Fibroblast of upper back skin (primary cell): ENCODE data around the gene GPR18.
"Not testable (repeated sequence)": the region's sequence is repeated elsewhere in the genome, so short reads cannot be mapped to it uniquely, and the experiment has no call there.

Experiments used
- DNase-seq: peaks from one replicate; pipeline ENCODE4 v3.0.0-alpha.2; 2013

GPR18 gene

DNA sequence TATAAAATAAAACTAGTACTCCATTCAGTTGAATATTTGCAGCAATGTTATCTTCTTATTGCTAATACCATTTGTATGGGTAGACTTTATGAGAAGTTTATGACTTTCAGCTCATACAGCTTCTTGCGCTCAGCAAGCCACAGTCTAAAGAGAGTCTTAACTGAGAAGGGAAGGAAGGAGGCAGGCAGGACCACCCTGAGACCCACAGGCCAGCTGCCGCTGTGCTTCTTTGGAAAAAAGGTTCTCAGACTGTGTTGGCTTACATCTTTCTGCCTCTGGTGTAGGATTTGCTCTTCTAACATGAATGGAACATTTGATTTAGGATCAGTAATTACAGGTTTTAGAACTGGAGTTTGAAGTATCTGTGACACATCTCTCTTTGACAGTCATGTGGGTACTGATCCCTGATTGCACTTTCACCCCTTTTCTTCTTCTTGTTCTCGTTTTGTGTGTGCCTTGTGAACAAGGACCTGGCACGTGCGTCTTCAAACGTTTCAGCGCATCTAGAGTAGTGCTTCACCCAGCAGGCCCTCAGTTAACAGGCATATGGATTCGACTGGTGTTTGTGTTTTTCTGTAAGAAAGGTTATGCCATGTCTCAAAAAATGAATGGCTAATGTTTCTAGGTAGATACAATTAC lies 7.1 kb upstream of the GPR18 start:
- no peak for DNase-seq

DNA sequence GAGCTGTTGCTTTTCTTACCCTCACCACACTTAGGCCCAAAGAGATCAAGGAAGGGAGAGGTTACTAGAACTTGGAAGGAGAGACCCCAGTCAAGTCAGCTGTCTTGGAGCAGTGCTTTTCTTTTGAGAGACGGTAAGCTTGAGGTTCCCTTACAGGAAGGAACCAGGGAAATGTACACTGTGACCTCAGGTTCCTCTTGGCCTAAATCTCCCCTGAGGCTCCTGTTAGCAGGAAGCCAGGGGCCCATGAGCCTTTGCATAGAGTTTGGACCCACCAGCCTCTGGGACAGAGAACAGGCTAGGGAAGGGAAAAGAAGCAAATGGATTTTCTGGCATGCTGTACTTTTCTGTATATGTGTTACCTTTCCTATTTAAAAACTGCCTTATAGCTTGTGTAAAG lies 5.9 kb upstream of the GPR18 start:
- no peak for DNase-seq

DNA sequence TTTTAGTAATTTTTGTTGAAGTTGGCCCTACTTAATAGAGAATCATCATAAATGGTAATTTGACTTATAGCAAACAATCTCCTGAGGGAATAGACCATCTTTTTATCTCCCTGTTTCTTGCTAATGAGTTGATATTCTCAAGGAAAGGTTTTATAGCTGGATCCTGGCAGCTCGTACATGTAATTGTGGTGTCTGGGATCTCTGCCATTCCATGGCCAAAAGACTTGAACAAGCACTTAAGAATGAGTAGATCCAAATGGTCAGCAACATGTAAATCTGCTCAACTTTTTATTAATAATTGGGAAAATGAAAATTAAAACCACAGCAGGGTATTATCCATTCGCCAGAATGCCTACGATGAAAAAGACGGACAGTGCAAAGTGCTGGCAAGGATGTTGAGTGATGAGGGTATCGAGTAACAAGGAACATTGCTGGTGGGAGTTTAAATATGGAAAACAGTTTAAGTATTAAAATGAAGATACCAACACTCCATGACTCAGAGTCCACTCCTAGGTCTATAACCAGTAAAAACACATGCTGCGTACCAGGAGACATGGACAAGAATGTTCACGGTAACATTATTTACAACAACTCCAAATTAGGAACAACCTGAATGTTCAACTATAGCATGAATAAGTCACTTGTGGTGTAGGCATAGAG lies 5.1 kb upstream of the GPR18 start:
- no peak for DNase-seq

DNA sequence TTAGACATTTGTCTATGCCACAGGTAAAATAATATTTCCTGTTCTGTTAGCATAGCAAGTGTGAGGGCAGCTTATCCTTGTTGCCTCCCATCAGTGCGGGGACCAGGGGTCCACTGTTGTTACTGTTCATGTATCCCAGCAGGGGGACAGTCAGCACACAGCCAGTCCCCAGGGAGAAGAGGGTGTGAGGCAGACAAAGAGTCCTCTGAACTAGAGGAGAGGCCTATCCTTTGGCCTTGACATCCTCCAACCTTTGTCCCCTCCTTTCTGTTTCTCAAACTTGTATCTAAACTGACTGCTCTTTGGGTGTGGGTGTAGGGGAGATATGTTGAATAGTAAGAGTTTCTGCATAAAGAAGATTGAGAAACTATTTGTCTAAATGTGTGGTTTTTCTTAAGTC lies 2.9 kb upstream of the GPR18 start:
- DNase-seq = no peak

DNA sequence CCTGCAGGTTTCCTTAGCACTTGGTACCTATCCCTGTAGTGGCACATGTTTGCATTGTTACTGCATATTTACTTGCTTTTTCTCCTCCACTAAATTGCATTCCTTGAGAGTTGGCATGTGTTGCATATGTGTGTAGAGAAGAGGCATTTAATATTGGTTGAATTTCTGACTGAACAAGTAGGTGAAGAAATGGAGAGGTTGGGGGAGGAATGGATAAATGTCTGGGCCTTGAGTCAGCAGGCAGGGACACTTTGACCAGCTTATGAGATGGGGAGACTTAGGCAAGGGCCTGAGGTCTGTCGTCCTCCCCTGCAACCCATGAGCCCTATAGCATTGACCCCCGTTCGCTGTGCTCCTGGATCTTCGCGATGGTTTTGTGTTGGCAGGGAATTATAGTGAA lies 2.0 kb upstream of the GPR18 start:
- peak; percentile 15 for DNase-seq

DNA sequence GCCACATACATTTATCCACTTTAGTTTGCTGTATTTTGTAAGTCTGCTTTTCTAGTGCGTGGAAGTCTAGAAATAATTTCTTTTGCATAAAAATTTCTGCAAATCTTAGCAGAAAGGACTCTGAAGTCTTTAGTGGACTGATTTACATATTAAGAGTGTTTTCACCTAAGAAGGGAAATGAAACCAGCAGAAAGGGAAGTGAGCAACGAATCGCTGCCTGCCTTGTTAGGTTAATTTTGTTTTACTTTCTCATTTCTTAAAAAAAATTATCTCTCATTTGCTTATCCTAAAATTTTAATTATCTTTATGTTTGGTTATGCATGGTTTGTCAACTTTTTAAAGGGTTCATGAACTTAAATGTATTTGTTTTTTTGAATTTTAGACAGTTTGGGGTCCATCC lies 767 bp upstream of the GPR18 start:
- DNase-seq = no peak

DNA sequence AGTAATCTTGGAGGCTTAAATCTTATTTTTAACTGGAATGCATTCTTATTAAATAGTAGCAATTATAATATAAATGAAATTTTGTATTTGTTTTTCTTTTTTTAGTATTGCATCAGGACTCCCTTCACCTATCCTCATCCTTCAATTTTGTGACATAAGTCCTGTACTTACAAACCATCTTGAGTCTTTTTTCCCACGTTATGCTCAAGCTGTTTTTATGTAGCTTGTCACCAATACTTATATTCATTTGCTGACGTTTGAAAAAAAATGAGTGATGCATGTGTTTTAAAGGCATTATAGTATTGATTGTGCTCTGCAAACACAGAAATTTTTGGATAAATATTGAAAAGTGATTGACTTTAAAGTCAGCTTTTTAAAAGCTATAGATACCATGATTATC lies 888 bp downstream of the GPR18 start:
- no peak for DNase-seq

DNA sequence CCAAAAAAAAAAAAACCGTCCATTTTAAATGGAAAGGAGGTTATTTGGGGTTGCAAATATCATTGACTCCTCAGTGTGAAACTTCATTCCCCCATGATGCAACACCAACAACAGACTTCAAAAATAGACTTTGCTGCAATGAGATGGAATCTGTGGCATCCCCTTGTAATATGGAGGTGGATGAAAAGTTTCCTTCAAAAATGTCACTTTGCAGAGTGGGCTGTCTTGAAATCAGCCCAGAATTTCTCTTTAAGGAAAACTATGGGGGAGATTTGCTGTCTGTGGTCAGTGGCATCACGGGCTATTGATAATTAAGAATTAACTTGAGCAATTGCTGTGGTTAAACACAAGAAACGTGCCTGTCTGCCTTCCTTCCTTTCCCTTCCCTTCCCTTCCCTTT lies 1.5 kb downstream of the GPR18 start:
- DNase-seq = peak; percentile 83

DNA sequence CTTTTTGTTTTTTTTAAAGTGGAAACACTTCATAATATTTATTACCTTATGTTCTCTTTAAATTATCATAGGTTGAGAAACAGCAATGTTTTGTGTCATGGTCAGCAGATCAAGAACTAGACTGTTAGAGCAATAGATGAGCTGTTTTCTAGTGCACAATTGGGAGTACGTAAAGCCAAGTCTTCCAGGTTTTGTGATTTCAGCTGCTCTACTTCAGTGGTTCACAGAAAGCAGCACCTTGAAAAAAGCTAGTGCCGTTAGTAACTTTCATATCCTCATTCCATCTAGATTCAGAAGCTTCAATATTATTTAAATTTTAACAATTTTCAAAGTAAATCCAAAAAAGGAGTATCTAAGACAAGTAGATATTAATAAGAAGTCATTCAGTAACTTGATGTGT lies 1.9 kb downstream of the GPR18 start:
- DNase-seq = no peak

DNA sequence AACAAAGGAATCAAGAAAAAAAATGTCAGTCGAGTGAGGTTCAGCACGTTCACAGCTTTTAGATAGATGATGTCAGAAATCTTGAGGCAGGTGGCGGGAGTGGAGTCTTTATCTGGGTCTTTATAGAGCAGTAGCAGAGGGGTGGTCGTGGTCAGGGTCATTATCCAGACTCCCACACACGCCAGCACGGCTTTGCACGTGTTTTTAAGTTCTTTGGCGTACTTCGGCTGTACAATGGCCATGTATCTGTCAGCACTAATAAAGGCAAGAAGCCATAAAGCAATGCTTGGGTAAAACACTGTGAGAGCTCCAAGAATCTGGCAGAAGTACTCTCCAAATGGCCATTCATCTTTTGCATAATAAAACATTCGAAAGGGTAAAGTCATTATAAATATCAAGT lies 2.9 kb downstream of the GPR18 start:
- DNase-seq = no peak

DNA sequence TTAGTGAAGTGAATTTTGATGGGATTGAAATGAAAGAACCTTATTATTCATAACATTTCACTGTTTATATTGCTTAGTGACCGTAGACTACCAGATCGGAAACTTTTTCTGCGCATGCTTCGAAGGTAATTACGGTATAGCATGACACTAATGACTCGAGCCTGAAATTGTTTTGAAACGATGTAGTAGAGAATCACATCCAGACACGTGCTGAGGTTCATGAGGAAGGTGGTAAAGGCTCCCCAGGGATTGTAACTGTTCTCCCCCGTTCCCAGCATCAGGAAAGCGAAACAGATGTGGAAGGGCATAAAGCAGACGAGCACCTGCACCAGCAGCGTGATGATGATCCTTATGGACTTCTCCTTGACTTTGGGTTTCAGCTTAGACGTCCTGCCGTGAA lies 3.3 kb downstream of the GPR18 start:
- DNase-seq = peak; percentile 24

DNA sequence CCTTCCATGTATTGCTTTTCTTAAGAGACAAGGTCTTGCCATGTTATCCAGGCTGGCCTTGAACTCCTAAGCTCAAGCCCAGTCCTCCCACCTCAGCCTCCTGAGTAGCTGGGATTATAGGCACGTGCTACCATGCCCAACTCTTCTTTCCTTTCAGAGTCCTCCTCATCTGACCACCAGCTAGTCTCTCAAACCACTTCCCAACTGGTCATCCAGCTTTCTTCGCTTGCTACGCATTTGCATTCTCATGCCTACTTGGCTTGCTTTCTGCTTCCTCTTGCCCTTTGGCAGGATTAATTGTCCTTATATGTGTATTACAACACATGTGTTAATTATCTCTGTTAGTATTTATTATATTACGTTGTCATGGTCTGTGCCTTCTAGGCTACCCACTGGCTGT lies 6.3 kb downstream of the GPR18 start:
- no peak for DNase-seq

DNA sequence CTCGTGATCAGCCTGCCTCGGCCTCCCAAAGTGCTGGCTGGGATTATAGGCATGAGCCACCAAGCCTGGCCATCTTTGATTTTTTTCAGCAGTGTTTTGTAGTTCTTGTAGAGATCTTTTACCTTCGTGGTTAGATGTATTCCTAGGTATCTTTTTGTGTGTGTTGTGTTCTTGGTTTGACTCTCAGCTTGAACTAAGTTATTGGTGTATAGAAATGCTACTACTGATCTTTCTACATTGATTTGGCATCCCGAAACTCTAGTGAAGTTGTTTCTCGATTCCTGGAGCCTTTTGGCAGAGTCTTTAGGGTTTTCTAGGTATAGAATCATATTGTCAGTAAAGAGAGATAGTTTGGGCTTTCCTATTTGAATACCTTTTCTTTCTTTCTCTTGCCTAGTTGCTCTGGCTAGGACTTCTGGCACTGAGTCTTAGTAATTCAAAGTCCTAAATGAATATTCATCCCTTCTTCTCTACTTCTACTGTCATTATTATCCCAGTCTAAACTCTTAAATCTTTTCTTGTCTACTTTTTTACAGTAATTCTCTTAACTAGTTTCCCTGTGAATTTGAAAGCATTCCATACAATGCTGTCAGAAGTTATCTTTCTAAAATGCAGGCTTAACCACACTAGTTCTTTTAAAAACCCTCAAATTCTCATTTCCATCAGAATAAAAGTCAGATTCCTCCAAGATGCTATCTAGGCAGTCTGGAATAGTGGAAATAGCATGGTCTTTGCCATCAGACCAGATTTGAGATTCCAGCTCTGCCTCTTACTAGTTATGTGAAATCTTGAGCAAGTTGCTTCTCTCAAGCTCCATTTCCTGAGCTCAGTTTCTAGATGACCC lies 7.0 kb downstream of the GPR18 start:
- no peak for DNase-seq

DNA sequence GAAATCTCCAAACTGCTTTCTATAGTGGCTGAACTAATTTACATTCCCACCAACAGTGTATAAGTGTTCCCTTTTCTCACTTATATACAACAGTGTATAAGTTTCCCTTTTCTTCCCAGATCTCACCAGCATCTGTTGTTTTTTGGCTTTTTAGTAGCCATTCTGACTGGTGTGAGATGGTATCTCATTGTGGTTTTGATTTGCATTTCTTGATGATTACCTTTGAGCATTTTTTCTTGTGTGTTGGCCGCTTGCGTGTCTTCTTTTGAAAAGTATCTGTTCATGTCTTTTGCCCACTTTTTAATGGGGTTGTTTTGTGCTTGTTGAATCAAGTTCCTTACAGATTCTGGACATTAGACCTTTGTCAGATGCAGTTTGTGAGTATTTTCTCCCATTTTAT lies 8.6 kb downstream of the GPR18 start:
- not testable (repeated sequence) for DNase-seq

DNA sequence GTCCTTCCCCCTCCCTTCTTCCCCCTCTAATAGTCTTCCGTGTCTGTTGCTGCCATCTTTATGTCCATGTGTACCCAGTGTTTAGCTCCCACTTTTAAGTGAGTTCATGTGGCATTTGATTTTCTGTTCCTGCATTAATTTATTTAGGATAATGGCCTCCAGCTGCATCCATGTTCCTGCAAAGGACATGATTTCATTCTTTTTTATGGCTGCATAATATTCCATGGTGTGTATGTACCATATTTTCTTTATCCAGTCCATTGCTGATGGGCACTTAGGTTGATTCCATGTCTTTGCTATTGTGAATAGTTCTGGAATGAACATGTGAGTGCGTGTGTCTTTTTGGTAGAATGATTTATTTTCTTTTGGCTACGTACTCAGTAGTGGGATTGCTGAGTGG lies 9.0 kb downstream of the GPR18 start:
- DNase-seq = not testable (repeated sequence)

DNA sequence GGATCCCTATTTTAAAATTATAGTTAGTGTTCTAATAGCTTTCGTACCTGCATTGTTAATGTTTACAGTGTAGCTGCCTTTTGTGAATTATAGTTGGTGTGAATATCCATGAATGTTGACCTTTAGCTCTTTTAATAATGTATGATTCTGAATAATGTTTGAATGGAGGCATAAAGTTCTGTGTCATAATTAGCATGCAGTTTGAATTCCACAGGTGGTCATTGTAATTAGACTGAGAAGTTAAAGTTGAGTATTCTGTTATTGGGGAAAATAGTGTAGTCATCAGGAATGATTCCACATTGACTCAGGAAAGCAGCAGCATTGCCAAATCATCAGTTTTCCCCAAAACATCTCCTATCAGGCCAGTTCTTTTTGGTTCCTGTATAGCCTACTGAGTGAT lies 12.1 kb downstream of the GPR18 start:
- no peak for DNase-seq

DNA sequence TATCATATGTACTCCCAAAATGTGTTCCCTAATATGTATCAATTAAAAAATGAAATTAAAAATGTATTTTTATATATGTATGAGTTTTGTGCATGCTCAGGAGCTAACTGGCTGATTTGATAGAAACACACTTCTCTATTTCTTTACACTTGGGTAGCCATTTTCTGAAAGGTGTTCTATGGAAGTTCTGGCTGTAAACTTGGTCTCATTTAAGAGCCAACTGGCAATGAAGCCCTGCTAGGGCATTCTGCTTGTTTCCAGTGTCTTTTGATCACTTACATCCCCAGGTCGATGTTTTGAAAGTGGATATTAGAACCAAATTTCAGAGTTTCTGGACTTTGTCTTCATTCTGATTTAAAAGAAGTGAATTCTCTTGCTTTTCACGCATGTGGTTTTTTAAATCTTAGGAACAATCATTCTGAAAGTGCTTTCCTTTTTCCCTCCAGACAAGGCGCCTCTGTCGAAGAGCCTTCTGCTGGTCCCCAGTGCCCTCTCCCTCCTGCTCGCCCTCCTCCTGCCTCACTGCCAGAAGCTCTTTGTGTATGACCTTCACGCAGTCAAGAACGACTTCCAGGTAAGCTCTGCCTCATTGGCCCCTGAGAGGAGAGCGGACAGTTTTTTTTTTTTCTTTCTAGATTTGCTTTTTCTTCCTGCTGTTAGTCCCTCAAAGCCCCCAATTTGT lies 20.1 kb downstream of the GPR18 start:
- DNase-seq = no peak

DNA sequence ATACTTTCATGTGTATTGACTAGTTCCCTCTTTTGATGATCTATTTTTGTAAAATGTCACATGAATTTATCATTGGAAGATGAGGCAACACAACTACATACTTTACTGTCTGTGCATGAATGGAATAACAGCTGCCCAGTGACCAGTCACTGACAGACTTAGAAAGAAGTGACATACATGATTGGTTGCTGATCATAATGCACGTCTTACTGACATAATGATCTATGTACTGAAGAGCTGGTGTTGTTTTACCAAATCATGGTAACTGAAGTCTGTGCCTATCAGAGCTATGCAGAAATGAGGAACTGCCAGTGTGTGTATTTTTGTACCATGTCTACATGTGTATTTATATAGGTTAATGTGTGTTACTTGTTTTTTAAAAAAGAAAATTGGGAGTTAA lies 26.5 kb downstream of the GPR18 start:
- no peak for DNase-seq

DNA sequence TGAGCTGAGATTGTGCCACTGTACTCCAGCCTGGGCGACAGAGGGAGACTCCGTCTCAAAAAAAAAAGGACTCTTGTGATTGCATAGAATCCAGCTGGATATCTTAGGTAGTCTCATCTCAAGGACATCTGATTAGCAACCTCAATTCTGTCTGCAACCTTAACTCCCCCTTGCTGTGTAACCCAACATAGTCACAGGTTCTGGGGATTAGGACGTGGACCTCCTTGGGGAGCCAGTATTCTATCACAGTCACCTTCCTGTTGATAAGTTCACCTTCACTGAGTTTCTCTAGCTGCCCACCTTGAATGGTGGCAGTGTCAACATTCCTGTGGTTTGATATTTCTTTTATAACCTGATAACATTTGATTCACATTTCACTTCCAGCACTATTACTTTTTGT lies 27.2 kb downstream of the GPR18 start:
- no peak for DNase-seq

DNA sequence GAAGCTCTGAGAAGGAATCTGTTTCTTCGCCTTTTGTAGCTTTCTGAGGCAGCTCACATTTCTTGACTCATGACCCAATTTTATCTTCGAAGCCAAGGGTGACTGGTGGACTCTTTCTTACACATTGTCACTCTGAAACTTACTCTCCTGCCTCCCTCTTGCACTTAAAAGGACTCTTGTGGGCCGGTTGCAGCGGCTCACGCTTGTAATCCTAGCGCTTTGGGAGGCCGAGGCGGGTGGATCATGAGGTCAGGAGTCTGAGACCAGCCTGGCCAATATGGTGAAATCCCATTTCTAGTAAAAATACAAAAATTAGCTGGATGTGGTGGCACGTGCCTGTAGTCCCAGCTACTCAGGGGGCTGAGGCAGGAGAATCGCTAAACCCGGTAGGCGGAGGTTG lies 27.6 kb downstream of the GPR18 start:
- not testable (repeated sequence) for DNase-seq

DNA sequence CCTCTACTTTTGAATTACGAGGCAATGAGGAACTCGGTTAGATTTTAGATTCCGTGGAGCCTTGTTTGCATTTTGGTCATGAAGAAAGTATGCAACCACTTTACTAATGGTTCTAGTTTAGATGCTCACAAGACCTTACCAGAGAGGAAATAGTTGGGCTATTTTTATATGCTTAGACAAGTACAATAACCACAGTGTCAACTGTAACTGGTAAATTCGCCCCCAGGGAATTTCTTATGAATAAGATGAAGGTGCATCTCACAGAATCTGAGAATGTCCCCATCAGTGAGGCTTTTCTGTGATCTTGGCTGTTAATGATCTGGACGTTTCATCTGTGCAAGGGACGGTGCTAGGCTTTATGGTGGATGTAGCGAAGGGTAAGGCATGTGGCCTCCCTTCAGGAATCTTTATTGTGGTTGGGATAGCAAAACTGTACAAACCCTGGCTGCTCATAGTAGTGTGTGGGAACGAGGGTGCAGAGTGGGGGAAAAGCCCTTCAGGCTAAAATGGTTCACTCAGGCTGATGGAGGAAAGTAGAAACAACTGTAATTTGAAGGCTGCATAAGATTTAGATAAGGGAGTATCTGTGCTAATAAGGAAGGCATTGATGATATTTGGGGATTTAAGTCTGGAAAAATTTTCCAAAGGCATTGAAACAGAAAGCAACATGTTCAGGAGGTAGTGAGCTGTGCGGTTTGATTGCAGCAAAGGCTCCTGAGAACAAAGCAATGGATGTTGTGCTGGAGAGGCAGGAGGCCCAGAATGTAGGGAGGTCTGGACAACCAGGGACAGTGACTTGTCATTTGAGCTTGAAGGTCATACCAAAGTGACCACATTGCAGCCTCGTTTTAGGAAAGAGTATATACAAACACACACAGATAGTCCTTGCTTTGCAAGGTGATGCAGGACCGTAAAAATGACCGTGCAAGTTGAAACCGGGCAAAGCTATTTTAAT lies 29.2 kb downstream of the GPR18 start:
- peak; percentile 86 for DNase-seq

DNA sequence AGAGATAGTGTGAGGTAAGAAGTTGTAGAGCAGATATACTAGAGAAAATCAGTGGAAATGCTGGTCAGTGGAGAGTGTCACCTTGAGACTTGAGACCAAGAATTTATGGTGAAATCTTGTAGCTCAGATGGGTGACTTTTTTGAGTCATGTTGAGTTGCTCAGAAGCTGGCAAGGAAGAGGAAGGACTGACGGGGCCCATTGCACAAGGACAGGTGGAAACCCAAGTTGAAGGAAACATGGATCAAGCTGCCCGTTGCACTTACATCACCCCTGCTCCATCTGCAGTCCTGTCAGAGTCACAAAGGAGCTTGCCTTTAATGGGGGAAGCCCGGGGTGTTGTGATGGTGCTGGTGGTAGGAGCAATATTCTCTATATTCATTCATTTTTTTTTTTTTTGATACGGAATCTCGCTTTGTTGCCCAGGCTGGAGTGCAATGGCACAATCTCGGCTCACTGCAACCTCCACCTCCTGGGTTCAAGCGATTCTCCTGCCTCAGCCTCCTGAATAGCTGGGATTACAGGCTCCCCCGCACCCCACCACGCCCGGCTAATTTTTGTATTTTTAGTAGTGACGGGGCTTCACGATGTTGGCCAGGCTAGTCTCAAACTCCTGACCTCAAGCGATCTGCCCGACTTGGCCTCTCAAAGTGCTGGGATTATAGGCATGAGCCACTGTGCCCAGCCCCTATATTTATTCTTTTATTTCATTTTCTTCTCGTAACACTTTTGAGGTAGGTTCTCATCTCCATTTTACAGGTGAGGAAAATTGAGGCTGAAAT lies 30.1 kb downstream of the GPR18 start:
- DNase-seq = no peak
